Tibial artery (tissue), 4 donors: Measurements from ENCODE around the gene TMPO.
"Not testable (repeated sequence)": the region's sequence is repeated elsewhere in the genome, so short reads cannot be mapped to it uniquely, and the experiment has no call there.

ENCODE experiments used
- DNase-seq, 2 donors: peaks; one replicate each; pipeline ENCODE4 v3.0.0-alpha.2; 2019
- H3K27ac ChIP-seq, 2 donors: fragments of 200-600 bp; sonication (generic) in 1 of 2; 1 replicate in 1 of 2; 2 replicates in 1 of 2; pipeline ENCODE4 v1.5.1; 2018 to 2019; ENCODE audit warnings: mild to moderate bottlenecking in 1 of 2
- H3K27me3 ChIP-seq, 2 donors: fragments of 200-600 bp; sonication (generic) in 1 of 2; one replicate each; pipeline versions ENCODE4 v1.5.1 to v1.6.0; 2016 to 2019
- H3K36me3 ChIP-seq, 3 donors: fragments of 200-600 bp; sonication (generic) in 2 of 3; one replicate each; pipeline ENCODE4 v1.5.1; 2016 to 2019; ENCODE audit warnings: mild to moderate bottlenecking in 2 of 3
- H3K4me1 ChIP-seq, 4 donors: fragments of 200-600 bp; sonication (generic) in 2 of 4; 1 replicate in 3 of 4; 2 replicates in 1 of 4; pipeline ENCODE4 v1.5.1; 2016 to 2019
- H3K4me3 ChIP-seq, 2 donors: fragments of 200-600 bp; sonication (generic) in 1 of 2; 1 replicate in 1 of 2; 2 replicates in 1 of 2; pipeline ENCODE4 v1.5.1; 2018 to 2019; ENCODE audit warnings: mild to moderate bottlenecking in 2 of 2
- H3K9me3 ChIP-seq, 3 donors: fragments of 200-600 bp; sonication (generic) in 1 of 3; one replicate each; pipeline ENCODE4 v1.5.1; 2016 to 2019
- CTCF ChIP-seq, 2 experiments: fragments of 200-600 bp in 1 of 2; fragments of 450-650 bp in 1 of 2; IDR thresholded peaks; one replicate each; pipeline ENCODE4 v1.5.1; 2017 to 2019; ENCODE audit warnings: antibody characterized with exemption in 2 of 2, mild to moderate bottlenecking in 1 of 2, moderate library complexity in 1 of 2
- intact Hi-C: fragments of 100-400 bp; cut with DNase I; formaldehyde crosslinking; loops from one replicate; pipeline ENCODE4 v1.15.0; 2023; ENCODE audit warnings: low total_unique reads

Gene TMPO

GRCh38 chr12:98561846-98562245 is 46.5 kb downstream of the TMPO start:
- no peak overlapping the region for H3K4me3 ChIP-seq
- H3K27ac ChIP-seq: no peak overlapping the region
- intact Hi-C loops: no loop called here
- no peak for TF ChIP-seq CTCF (IDR thresholded peaks at IDR 0.05)
- no peaks in the 10 kb centered on the region for H3K27me3 ChIP-seq
- DNase-seq: no peak
- no peaks in the 10 kb centered on the region for H3K4me1 ChIP-seq
- peaks cover 0 to 3% (median 0%) of the 10 kb centered on the region in 3 donors for H3K9me3 ChIP-seq
- no peaks in the 10 kb centered on the region for H3K36me3 ChIP-seq

- intact Hi-C loops: no loop called here
- TF ChIP-seq CTCF (IDR thresholded peaks at IDR 0.05): no peak
- DNase-seq: no peak
- no peaks in the 10 kb centered on the region for H3K4me1 ChIP-seq
- H3K4me3 ChIP-seq: no peak overlapping the region
- H3K9me3 ChIP-seq: no peaks in the 10 kb centered on the region
- H3K27me3 ChIP-seq: no peaks in the 10 kb centered on the region
- H3K36me3 ChIP-seq: no peaks in the 10 kb centered on the region
- no peak overlapping the region for H3K27ac ChIP-seq
These were observed 56.6 kb downstream of the TMPO start for GRCh38 chr12:98572010-98572409.

GRCh38 chr12:98574110-98574509 is 58.7 kb downstream of the TMPO start:
- no peak for TF ChIP-seq CTCF (IDR thresholded peaks at IDR 0.05)
- no peaks in the 10 kb centered on the region for H3K4me1 ChIP-seq
- no peaks in the 10 kb centered on the region for H3K27me3 ChIP-seq
- no peaks in the 10 kb centered on the region for H3K9me3 ChIP-seq
- intact Hi-C loops: no loop called here
- no peak overlapping the region for H3K27ac ChIP-seq
- no peak overlapping the region for H3K4me3 ChIP-seq
- DNase-seq: no peak
- H3K36me3 ChIP-seq: no peaks in the 10 kb centered on the region

- H3K4me3 ChIP-seq: no peak overlapping the region
- H3K36me3 ChIP-seq: no peaks in the 10 kb centered on the region
- H3K4me1 ChIP-seq: no peaks in the 10 kb centered on the region
- intact Hi-C loops: no loop called here
- no peaks in the 10 kb centered on the region for H3K27me3 ChIP-seq
- no peak for DNase-seq
- H3K9me3 ChIP-seq: no peaks in the 10 kb centered on the region
- no peak for TF ChIP-seq CTCF (IDR thresholded peaks at IDR 0.05)
- H3K27ac ChIP-seq: no peak overlapping the region
These were observed 59.6 kb downstream of the TMPO start for GRCh38 chr12:98575013-98575412.

GRCh38 chr12:98576795-98577194 is 61.4 kb downstream of the TMPO start:
- H3K9me3 ChIP-seq, H3K4me1 ChIP-seq, H3K27ac ChIP-seq, intact Hi-C loops, H3K4me3 ChIP-seq, H3K36me3 ChIP-seq, DNase-seq, H3K27me3 ChIP-seq: not testable (repeated sequence)

GRCh38 chr12:98578392-98578791 is 63.0 kb downstream of the TMPO start:
- Histone ChIP-seq H3K27me3 (no peaks in the 10 kb centered on the region), H3K4me3 (no peak overlapping the region), H3K27ac (no peak overlapping the region), H3K4me1 (no peaks in the 10 kb centered on the region), H3K36me3 (no peaks in the 10 kb centered on the region), H3K9me3 (no peaks in the 10 kb centered on the region)
- DNase-seq: no peak
- intact Hi-C loops: no loop called here
- no peak for TF ChIP-seq CTCF (IDR thresholded peaks at IDR 0.05)
